SH-SY5Y (cell line): ENCODE data around the gene IFT122.

Source experiments
- GATA2 ChIP-seq: IDR thresholded peaks from 2 replicates; pipeline ENCODE4 v1.6.1; 2011; ENCODE audit warnings: mild to moderate bottlenecking, low read depth, low read length
- GATA3 ChIP-seq: IDR thresholded peaks from 2 replicates; pipeline ENCODE4 v1.6.1; 2011; ENCODE audit warnings: low read depth, mild to moderate bottlenecking, low read length, moderate library complexity

DNA sequence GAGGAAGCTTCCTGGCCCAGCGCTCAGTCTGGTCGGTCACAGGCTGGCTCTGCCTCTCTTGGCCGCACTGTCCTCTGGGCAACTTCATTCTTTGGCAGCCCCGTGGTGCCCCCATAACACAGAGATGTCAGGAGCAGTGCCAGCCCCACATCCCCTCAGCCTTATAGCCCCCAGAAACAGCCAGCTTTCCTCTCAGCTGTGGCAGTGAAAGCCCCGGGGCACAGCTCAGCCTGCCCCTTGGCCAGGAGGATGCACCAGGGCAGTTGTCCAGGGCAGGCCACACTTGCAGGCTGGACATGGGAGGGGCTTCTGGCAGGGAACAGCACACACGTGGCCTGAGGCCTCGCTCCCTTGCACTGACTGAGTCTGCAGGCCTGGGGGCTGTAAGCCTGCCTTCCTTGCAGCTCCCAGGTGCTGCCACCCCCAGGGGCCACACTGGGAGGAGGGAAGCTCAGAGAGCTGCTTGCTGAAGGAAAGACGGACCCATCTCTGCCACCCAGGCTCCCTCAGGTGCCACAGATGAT lies 78.1 kb downstream of the IFT122 start:
- TF ChIP-seq GATA3 (no peak), GATA2 (no peak)
